Measurements from ENCODE around the gene MIER3. TPM values are rescaled to one million over a fixed set of nuclear protein-coding genes. Genes with fewer than 3 reads are reported as not detected.

Gene MIER3
- total RNA-seq, 2 donors from 2014 or later = 35.8 to 40.6 TPM

DNA sequence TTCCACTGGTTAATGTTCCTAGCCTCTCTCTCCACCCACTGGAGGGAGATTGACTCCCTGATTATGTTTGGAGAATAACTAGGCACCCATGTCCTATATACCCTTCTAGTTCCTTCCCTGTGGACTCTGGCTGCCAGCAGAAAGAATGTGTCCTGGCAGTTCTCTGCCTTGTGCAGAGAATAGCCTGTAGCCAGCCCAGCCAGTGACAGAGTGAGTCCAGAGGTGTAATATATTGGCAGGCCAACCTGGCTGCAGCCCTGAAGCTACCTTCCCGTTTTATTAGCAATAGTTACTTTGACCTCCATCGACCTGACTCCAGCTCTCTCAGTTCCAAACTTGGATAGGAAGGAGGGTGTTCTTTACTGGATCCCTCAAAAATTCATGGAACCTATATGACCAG lies 34.4 kb downstream of the MIER3 start:
- no peaks in the 10 kb centered on the region for H3K9me3 ChIP-seq
- no peaks in the 10 kb centered on the region for H3K27me3 ChIP-seq (replicated peaks; ENCODE audit: insufficient read depth)
- H3K36me3 ChIP-seq = no peaks in the 10 kb centered on the region
- intact Hi-C loops (cut with DNase I) = no loop called here
- TF ChIP-seq POLR2A (IDR thresholded peaks at IDR 0.05) = no peak
- no peak for TF ChIP-seq POLR2AphosphoS5 (IDR thresholded peaks at IDR 0.05)
- TF ChIP-seq, protein P1, sequence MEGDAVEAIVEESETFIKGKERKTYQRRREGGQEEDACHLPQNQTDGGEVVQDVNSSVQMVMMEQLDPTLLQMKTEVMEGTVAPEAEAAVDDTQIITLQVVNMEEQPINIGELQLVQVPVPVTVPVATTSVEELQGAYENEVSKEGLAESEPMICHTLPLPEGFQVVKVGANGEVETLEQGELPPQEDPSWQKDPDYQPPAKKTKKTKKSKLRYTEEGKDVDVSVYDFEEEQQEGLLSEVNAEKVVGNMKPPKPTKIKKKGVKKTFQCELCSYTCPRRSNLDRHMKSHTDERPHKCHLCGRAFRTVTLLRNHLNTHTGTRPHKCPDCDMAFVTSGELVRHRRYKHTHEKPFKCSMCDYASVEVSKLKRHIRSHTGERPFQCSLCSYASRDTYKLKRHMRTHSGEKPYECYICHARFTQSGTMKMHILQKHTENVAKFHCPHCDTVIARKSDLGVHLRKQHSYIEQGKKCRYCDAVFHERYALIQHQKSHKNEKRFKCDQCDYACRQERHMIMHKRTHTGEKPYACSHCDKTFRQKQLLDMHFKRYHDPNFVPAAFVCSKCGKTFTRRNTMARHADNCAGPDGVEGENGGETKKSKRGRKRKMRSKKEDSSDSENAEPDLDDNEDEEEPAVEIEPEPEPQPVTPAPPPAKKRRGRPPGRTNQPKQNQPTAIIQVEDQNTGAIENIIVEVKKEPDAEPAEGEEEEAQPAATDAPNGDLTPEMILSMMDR (IDR thresholded peaks at IDR 0.05) = no peak
- 48% methylated on average over 2 of the region's 2 CpGs for WGBS
- no peak for DNase-seq (ENCODE audit: low spot score)
- no peak overlapping the region for H3K4me3 ChIP-seq
- H3K4me1 ChIP-seq (replicated peaks) = no peaks in the 10 kb centered on the region
- no peak overlapping the region for H3K27ac ChIP-seq

DNA sequence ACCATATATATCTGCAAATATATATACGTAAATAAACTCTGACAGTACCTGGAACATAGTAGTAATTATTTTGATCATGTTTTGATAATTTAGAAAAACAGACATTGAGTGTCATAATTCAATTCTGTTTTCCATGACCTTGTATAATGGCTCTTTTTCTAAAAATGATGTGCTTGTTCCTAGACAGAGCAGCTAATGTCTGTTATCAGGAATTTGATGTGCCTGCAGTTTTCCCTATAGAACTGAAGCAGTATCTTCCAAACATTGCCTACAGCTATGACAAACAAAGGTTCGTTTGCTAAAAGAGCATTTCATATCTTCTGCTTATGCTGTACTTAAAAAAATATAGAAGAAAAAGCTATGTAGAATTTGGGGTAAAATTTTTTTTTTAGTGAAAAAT lies 37.2 kb downstream of the MIER3 start:
- Histone ChIP-seq H3K36me3 (no peaks in the 10 kb centered on the region), H3K27ac (no peak overlapping the region), H3K4me1 (replicated peaks) (no peaks in the 10 kb centered on the region), H3K4me3 (no peak overlapping the region), H3K9me3 (no peaks in the 10 kb centered on the region), H3K27me3 (replicated peaks; ENCODE audit: insufficient read depth) (no peaks in the 10 kb centered on the region)
- TF ChIP-seq POLR2A (IDR thresholded peaks at IDR 0.05) (no peak), POLR2AphosphoS5 (IDR thresholded peaks at IDR 0.05) (no peak)
- TF ChIP-seq, protein P1 (IDR thresholded peaks at IDR 0.05) = no peak
- DNase-seq (ENCODE audit: low spot score) = no peak
- WGBS = 89% methylated on average over 2 of the region's 2 CpGs
- intact Hi-C loops (cut with DNase I) = loop anchor here (5.0 kb wide), 1 partner anchor 38 kb away; the partner anchor contains the start of gene MIER3

DNA sequence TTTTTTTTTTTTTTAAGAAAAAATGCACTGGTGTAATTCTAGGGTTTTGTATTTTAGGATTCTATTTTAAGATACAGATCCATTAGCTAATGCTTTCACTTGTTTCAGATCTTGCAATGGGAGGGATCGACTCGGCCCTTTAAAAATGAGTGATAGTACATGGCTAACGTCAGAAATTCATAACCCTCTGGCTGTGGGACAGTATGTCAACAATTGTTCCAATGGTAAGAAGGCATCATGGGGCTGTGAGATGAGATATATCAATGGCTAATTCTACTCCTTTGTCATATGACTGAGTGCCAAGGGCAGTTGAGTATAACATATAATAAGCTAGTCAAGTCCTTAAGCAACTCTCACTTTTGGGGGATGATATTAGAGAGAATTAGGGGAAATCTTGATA lies 38.2 kb downstream of the MIER3 start:
- 98% methylated on average over 3 of the region's 3 CpGs for WGBS
- TF ChIP-seq, protein P1 (IDR thresholded peaks at IDR 0.05) = no peak
- TF ChIP-seq POLR2AphosphoS5 (IDR thresholded peaks at IDR 0.05) (no peak), POLR2A (IDR thresholded peaks at IDR 0.05) (no peak)
- intact Hi-C loops (cut with DNase I) = loop anchor here (5.0 kb wide), 1 partner anchor 39 kb away; the partner anchor contains the start of gene MIER3
- Histone ChIP-seq H3K27me3 (replicated peaks; ENCODE audit: insufficient read depth) (no peaks in the 10 kb centered on the region), H3K9me3 (no peaks in the 10 kb centered on the region), H3K36me3 (no peaks in the 10 kb centered on the region), H3K4me1 (replicated peaks) (no peaks in the 10 kb centered on the region), H3K27ac (no peak overlapping the region), H3K4me3 (no peak overlapping the region)
- no peak for DNase-seq (ENCODE audit: low spot score)

DNA sequence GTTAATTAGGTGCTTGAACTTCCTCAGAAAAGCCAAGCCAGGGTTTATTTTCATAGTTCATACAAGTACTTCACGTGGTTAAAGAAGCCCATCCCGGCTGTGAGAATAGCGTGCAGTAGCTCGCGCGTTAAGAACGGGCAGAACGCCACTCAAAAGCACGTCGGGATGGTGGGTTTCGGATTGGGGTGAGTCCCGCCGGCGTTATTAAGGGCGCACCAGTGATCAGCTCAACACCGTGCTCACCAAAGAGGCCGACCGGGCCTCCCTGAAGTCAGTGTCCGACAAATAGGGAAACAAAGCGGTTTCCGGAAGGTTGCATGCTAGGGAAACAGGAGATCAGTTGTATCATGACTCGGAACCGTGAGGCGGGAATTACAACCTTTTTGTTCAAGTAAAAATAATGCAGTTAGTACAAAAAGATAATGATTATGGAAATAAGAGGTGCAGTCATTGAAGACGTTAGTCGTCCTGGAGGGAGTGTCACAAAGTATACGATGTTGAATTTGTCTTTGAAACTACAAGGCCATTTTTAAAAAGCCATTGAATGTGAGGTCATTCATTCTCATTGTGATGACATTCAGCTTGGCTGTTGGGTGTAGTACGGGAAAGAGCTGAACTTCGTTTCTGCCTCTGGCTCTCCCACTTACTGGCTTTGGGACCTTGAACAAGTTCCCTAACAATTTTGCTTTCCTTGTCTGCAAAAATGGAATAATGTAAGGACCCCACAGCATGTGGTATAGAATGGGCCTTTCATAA lies 41.5 kb downstream of the MIER3 start:
- 3% methylated on average over 29 of the region's 29 CpGs for WGBS
- H3K27me3 ChIP-seq (replicated peaks; ENCODE audit: insufficient read depth) = no peaks in the 10 kb centered on the region
- peak overlapping the region; percentile 90 to 94 for H3K27ac ChIP-seq
- H3K36me3 ChIP-seq = no peaks in the 10 kb centered on the region
- H3K9me3 ChIP-seq = no peaks in the 10 kb centered on the region
- peak overlapping the region; percentile 45 to 56 for H3K4me3 ChIP-seq
- intact Hi-C loops (cut with DNase I) = loop anchor here (5.0 kb wide), 1 partner anchor 42 kb away; the partner anchor contains the start of gene MIER3
- no peaks in the 10 kb centered on the region for H3K4me1 ChIP-seq (replicated peaks)
- DNase-seq (ENCODE audit: low spot score) = peak; percentile 35
- TF ChIP-seq POLR2AphosphoS5 (IDR thresholded peaks at IDR 0.05) (no peak), POLR2A (IDR thresholded peaks at IDR 0.05) (no peak)
- TF ChIP-seq, protein P1 (IDR thresholded peaks at IDR 0.05) = no peak

Measured in prostate gland (tissue), 2 donors.